Occipital lobe (tissue), 2 donors: ENCODE measurements around the gene CTPS1. TPM values are rescaled to one million over a fixed set of nuclear protein-coding genes. Genes with fewer than 3 reads are reported as not detected.

Experiments used
- DNase-seq: peaks from one replicate; lab custom pipeline; 2025; lab: John Stamatoyannopoulos, UW
- total RNA-seq: library from RNA; depleted of rRNA; stranded (reverse); fragments of >200 nt; gene quantifications from one replicate; pipeline ENCODE4 v1.2.3, GENCODE V29; 2014

The CTPS1 gene
- total RNA-seq, 1 donor from 2014 or later = 16.5 TPM

- no peak for DNase-seq
These were observed 10.1 kb upstream of the CTPS1 start for GRCh38 chr1:40969445-40969844.

GRCh38 chr1:40971966-40972365 is 7.5 kb upstream of the CTPS1 start:
- DNase-seq = no peak

GRCh38 chr1:40973912-40974311 is 5.6 kb upstream of the CTPS1 start:
- DNase-seq = no peak

- no peak for DNase-seq
These were observed 4.6 kb upstream of the CTPS1 start for GRCh38 chr1:40974945-40975344.

GRCh38 chr1:40976952-40977690 is 2.4 kb upstream of the CTPS1 start:
- DNase-seq = no peak

GRCh38 chr1:40977716-40978115 is 1.8 kb upstream of the CTPS1 start:
- DNase-seq = no peak

GRCh38 chr1:40978886-40979240 is 633 bp upstream of the CTPS1 start:
- DNase-seq = no peak

- DNase-seq = no peak
These were observed 564 bp downstream of the CTPS1 start for GRCh38 chr1:40980068-40980452.

- no peak for DNase-seq
These were observed 1.1 kb downstream of the CTPS1 start for GRCh38 chr1:40980453-40981121.

- DNase-seq = no peak
These were observed 2.4 kb downstream of the CTPS1 start for GRCh38 chr1:40981691-40982448.

GRCh38 chr1:40982721-40983120 is 3.2 kb downstream of the CTPS1 start:
- DNase-seq = no peak

GRCh38 chr1:40983286-40983685 is 3.8 kb downstream of the CTPS1 start:
- no peak for DNase-seq

GRCh38 chr1:40984066-40984465 is 4.6 kb downstream of the CTPS1 start:
- DNase-seq = no peak

GRCh38 chr1:40984531-40984930 is 5.0 kb downstream of the CTPS1 start:
- DNase-seq = no peak

- no peak for DNase-seq
These were observed 5.7 kb downstream of the CTPS1 start for GRCh38 chr1:40985161-40985560.

GRCh38 chr1:40985875-40986274 is 6.4 kb downstream of the CTPS1 start:
- DNase-seq = no peak

- DNase-seq = no peak
These were observed 6.9 kb downstream of the CTPS1 start for GRCh38 chr1:40986328-40986783.

GRCh38 chr1:40986956-40987355 is 7.5 kb downstream of the CTPS1 start:
- DNase-seq = no peak

- DNase-seq = no peak
These were observed 8.2 kb downstream of the CTPS1 start for GRCh38 chr1:40987439-40988276.

- no peak for DNase-seq
These were observed 8.8 kb downstream of the CTPS1 start for GRCh38 chr1:40988280-40988679.

- no peak for DNase-seq
These were observed 9.6 kb downstream of the CTPS1 start for GRCh38 chr1:40989066-40989465.

GRCh38 chr1:40997096-40997495 is 17.6 kb downstream of the CTPS1 start:
- DNase-seq = no peak
